CD14-positive monocyte (primary cell): ENCODE results near the gene ITGB3. TPM values are rescaled to one million over a fixed set of nuclear protein-coding genes. Genes with fewer than 3 reads are reported as not detected.

Experiments used
- DNase-seq, 3 donors: peaks; one replicate each; pipeline ENCODE4 v3.0.0-alpha.2; 2011 to 2022
- H2AFZ ChIP-seq: 2 replicates; pipeline ENCODE4 v1.6.0; 2012; ENCODE audit warnings: mild to moderate bottlenecking, low read depth, low read length, inconsistent platforms; ENCODE audit not compliant: insufficient read depth, poor library complexity, severe bottlenecking
- H3K27ac ChIP-seq, 2 donors: 1 replicate in 1 of 2; 2 replicates in 1 of 2; pipeline ENCODE4 v1.5.1; 2012 to 2013; ENCODE audit warnings: low read length in 2 of 2, control low read depth in 1 of 2, inconsistent platforms in 1 of 2, low read depth in 1 of 2, mild to moderate bottlenecking in 1 of 2
- H3K27me3 ChIP-seq, 2 donors: one replicate each; pipeline versions ENCODE4 v1.6.0 to v1.6.1; 2011 to 2013; ENCODE audit warnings: low read length in 2 of 2; ENCODE audit not compliant: control insufficient read depth in 2 of 2, insufficient read depth in 2 of 2
- H3K36me3 ChIP-seq, 2 donors: replicated peaks in 1 of 2; 1 replicate in 1 of 2; 2 replicates in 1 of 2; pipeline versions ENCODE4 v1.5.1 to v1.6.1; 2012 to 2013; ENCODE audit warnings: low read length in 2 of 2, control low read depth in 1 of 2, inconsistent platforms in 1 of 2, mild to moderate bottlenecking in 1 of 2; ENCODE audit not compliant: insufficient read depth in 2 of 2, control insufficient read depth in 1 of 2
- H3K4me1 ChIP-seq, 2 donors: 1 replicate in 1 of 2; 2 replicates in 1 of 2; pipeline versions ENCODE4 v1.5.1 to v1.6.1; 2012 to 2013; ENCODE audit warnings: low read length in 2 of 2, control low read depth in 1 of 2, inconsistent platforms in 1 of 2, mild to moderate bottlenecking in 1 of 2, moderate library complexity in 1 of 2; ENCODE audit not compliant: insufficient read depth in 2 of 2, control insufficient read depth in 1 of 2
- H3K4me2 ChIP-seq: replicated peaks from 2 replicates; pipeline ENCODE3; 2012; ENCODE audit warnings: low read length, moderate library complexity, mild to moderate bottlenecking; ENCODE audit not compliant: poor library complexity, severe bottlenecking; ENCODE audit errors: extremely low read depth
- H3K4me3 ChIP-seq, 3 experiments: fragments of 200-600 bp in 1 of 3; sonication (generic) in 1 of 3; replicated peaks in 1 of 3; 1 replicate in 2 of 3; 2 replicates in 1 of 3; pipeline ENCODE4 v1.5.1; 2011 to 2013; ENCODE audit warnings: low read length in 3 of 3, mild to moderate bottlenecking in 3 of 3, control low read depth in 2 of 3, low read depth in 2 of 3, inconsistent platforms in 1 of 3, moderate library complexity in 1 of 3
- H3K79me2 ChIP-seq: 2 replicates; pipeline ENCODE4 v1.6.0; 2012; ENCODE audit warnings: mild to moderate bottlenecking, control low read depth, inconsistent platforms, low read length, moderate library complexity; ENCODE audit not compliant: insufficient read depth
- H3K9ac ChIP-seq: 2 replicates; pipeline ENCODE4 v1.6.0; 2017; ENCODE audit warnings: low read length, mild to moderate bottlenecking; ENCODE audit not compliant: insufficient read depth, poor library complexity, severe bottlenecking
- H3K9me3 ChIP-seq, 2 donors: replicated peaks in 1 of 2; 1 replicate in 1 of 2; 2 replicates in 1 of 2; pipeline versions ENCODE4 v1.5.1 to v1.6.1; 2012 to 2013; ENCODE audit warnings: low read length in 2 of 2, control low read depth in 1 of 2; ENCODE audit not compliant: control insufficient read depth in 1 of 2, insufficient read depth in 1 of 2
- H4K20me1 ChIP-seq: 2 replicates; pipeline ENCODE4 v1.6.0; 2012; ENCODE audit warnings: mild to moderate bottlenecking, low read length, control low read depth, moderate library complexity; ENCODE audit not compliant: insufficient read depth
- H3K27ac Mint-ChIP-seq, 7 donors: one replicate each; pipeline ENCODE4 v1.8.0; 2020; ENCODE audit warnings: mild to moderate bottlenecking in 7 of 7, mixed read lengths in 7 of 7, moderate library complexity in 6 of 7, inconsistent platforms in 2 of 7
- H3K27me3 Mint-ChIP-seq, 3 donors: one replicate each; pipeline ENCODE4 v1.8.0; 2021 to 2022; ENCODE audit warnings: low read depth in 3 of 3, mild to moderate bottlenecking in 3 of 3, mixed read lengths in 3 of 3, moderate library complexity in 3 of 3, inconsistent platforms in 1 of 3
- H3K36me3 Mint-ChIP-seq, 2 donors: one replicate each; pipeline ENCODE4 v1.8.0; 2020; ENCODE audit warnings: mixed read lengths in 2 of 2, inconsistent platforms in 1 of 2, mild to moderate bottlenecking in 1 of 2
- H3K4me1 Mint-ChIP-seq: one replicate; pipeline ENCODE4 v1.8.0; 2020; ENCODE audit warnings: mild to moderate bottlenecking, mixed read lengths
- H3K4me3 Mint-ChIP-seq, 2 donors: one replicate each; pipeline ENCODE4 v1.8.0; 2020; ENCODE audit warnings: mild to moderate bottlenecking in 2 of 2, mixed read lengths in 2 of 2, moderate library complexity in 1 of 2
- H3K9me3 Mint-ChIP-seq, 7 donors: one replicate each; pipeline ENCODE4 v1.8.0; 2020 to 2022; ENCODE audit warnings: mixed read lengths in 7 of 7, mild to moderate bottlenecking in 6 of 7, moderate library complexity in 6 of 7, inconsistent platforms in 2 of 7
- CTCF ChIP-seq: fragments of 200-600 bp; IDR thresholded peaks from one replicate; pipeline ENCODE4 v1.8.0; 2022; ENCODE audit warnings: antibody characterized with exemption, mild to moderate bottlenecking
- WGBS: methylation state at CpG from one replicate; pipeline ENCODE4 v1.1.5; 2013; ENCODE audit warnings: missing lambda C conversion rate; ENCODE audit not compliant: insufficient coverage; 5-methylcytosine and 5-hydroxymethylcytosine counted together
- intact Hi-C, 2 donors: fragments of 100-400 bp; cut with micrococcal nuclease; formaldehyde crosslinking; loops; one replicate each; pipeline versions ENCODE4 v1.15.0 to v1.15.1; 2023
- polyA plus RNA-seq, 3 donors: library from polyadenylated mRNA; depleted of rRNA in 1 of 3; unstranded in 2 of 3; stranded (reverse) in 1 of 3; fragments of 300-500 nt in 2 of 3; fragments of >200 nt in 1 of 3; fragmentation: Illumina TruSeq in 2 of 3; gene quantifications; 1 replicate in 2 of 3; 2 replicates in 1 of 3; pipeline ENCODE4 v1.2.3, GENCODE V29; 2012 to 2021

The ITGB3 gene
- polyA plus RNA-seq, 3 donors, result 0.01 to 1.6 (median 1.3) TPM

- H3K9ac ChIP-seq, result no peak overlapping the region
- peak overlapping the region in 1 of 2 donors; percentile 55 for H3K4me3 Mint-ChIP-seq
- H3K79me2 ChIP-seq, result no peaks in the 10 kb centered on the region
- WGBS, result 81% methylated on average over 6 of the region's 13 CpGs
- peak overlapping the region; percentile 35 for H3K4me2 ChIP-seq
- peaks cover 0 to 3% (median 3%) of the 10 kb centered on the region in 3 donors for H3K27me3 Mint-ChIP-seq
- H3K36me3 ChIP-seq, result no peaks in the 10 kb centered on the region
- H3K4me1 Mint-ChIP-seq, result peaks cover 60% of the 10 kb centered on the region
- DNase-seq, result no peak
- no peak for TF ChIP-seq CTCF
- no peaks in the 10 kb centered on the region for H4K20me1 ChIP-seq
- peaks cover 56 to 57% of the 10 kb centered on the region in 2 donors for H3K4me1 ChIP-seq
- no peaks in the 10 kb centered on the region for H3K36me3 Mint-ChIP-seq
- H3K27me3 ChIP-seq, result no peaks in the 10 kb centered on the region
- peaks cover 0 to 1% of the 10 kb centered on the region in 2 donors for H3K9me3 ChIP-seq
- peak overlapping the region; percentile 8 for H2AFZ ChIP-seq
- H3K27ac ChIP-seq, result peak overlapping the region in 1 of 2 donors; percentile 2
- H3K9me3 Mint-ChIP-seq, result peaks cover 0 to 2% (median 2%) of the 10 kb centered on the region in 7 donors
- intact Hi-C loops, result no loop called here
- H3K27ac Mint-ChIP-seq, result peak overlapping the region in 2 of 7 donors; percentile 24 to 40
- peak overlapping the region in 1 of 3 experiments; percentile 11 for H3K4me3 ChIP-seq
Measured at GRCh38 chr17:47275245-47275984, 21.8 kb downstream of the ITGB3 start.

- Histone ChIP-seq H3K27me3 (no peaks in the 10 kb centered on the region), H4K20me1 (no peaks in the 10 kb centered on the region), H3K4me1 (peaks cover 66 to 67% of the 10 kb centered on the region in 2 donors), H2AFZ (no peak overlapping the region), H3K27ac (peak overlapping the region in 1 of 2 donors; percentile 13), H3K36me3 (no peaks in the 10 kb centered on the region), H3K79me2 (no peaks in the 10 kb centered on the region), H3K4me2 (no peak overlapping the region), H3K9ac (no peak overlapping the region), H3K9me3 (no peaks in the 10 kb centered on the region), H3K4me3 (no peak overlapping the region)
- TF ChIP-seq CTCF, result no peak
- H3K36me3 Mint-ChIP-seq, result peaks cover 0 to 1% of the 10 kb centered on the region in 2 donors
- DNase-seq, result no peak
- no peak overlapping the region for H3K4me3 Mint-ChIP-seq
- H3K4me1 Mint-ChIP-seq, result peaks cover 71% of the 10 kb centered on the region
- peaks cover 0 to 3% (median 3%) of the 10 kb centered on the region in 3 donors for H3K27me3 Mint-ChIP-seq
- peaks cover 0 to 2% (median 2%) of the 10 kb centered on the region in 7 donors for H3K9me3 Mint-ChIP-seq
- no CpG with 5 or more reads among the region's 3 CpGs for WGBS
- peak overlapping the region in 2 of 7 donors; percentile 62 to 72 for H3K27ac Mint-ChIP-seq
- intact Hi-C loops, result no loop called here
Measured at GRCh38 chr17:47276444-47276843, 22.8 kb downstream of the ITGB3 start.
